Spleen (tissue), 11 donors: ENCODE data around the gene TMC5. TPM values are rescaled to one million over a fixed set of nuclear protein-coding genes. Genes with fewer than 3 reads are reported as not detected.

ENCODE experiments used
- DNase-seq: peaks from one replicate; pipeline ENCODE4 v3.0.0-alpha.2; 2020
- H3K27ac ChIP-seq, 8 donors: fragments of 200-600 bp; sonication (generic) in 7 of 8; 1 replicate in 4 of 8; 2 replicates in 4 of 8; pipeline versions ENCODE4 v1.5.0 to v1.8.0; 2016 to 2021; ENCODE audit warnings: inconsistent platforms in 4 of 8, mild to moderate bottlenecking in 4 of 8, moderate library complexity in 1 of 8
- H3K27me3 ChIP-seq, 7 donors: fragments of 200-600 bp; sonication (generic) in 6 of 7; replicated peaks in 1 of 7; 1 replicate in 4 of 7; 2 replicates in 3 of 7; pipeline versions ENCODE4 v1.5.0 to v1.8.0; 2016 to 2021; ENCODE audit warnings: inconsistent platforms in 3 of 7, mild to moderate bottlenecking in 1 of 7
- H3K36me3 ChIP-seq, 6 donors: fragments of 200-600 bp; sonication (generic) in 5 of 6; 1 replicate in 4 of 6; 2 replicates in 2 of 6; pipeline versions ENCODE4 v1.5.0 to v1.8.0; 2016 to 2021; ENCODE audit warnings: inconsistent platforms in 2 of 6
- H3K4me1 ChIP-seq, 6 donors: fragments of 200-600 bp; sonication (generic) in 5 of 6; 1 replicate in 3 of 6; 2 replicates in 3 of 6; pipeline versions ENCODE4 v1.5.0 to v1.8.0; 2016 to 2021; ENCODE audit warnings: inconsistent platforms in 3 of 6
- H3K4me3 ChIP-seq, 8 donors: fragments of 200-600 bp; sonication (generic) in 7 of 8; 1 replicate in 4 of 8; 2 replicates in 4 of 8; pipeline versions ENCODE4 v1.5.0 to v1.8.0; 2016 to 2021; ENCODE audit warnings: inconsistent platforms in 4 of 8, mild to moderate bottlenecking in 4 of 8, moderate library complexity in 2 of 8
- H3K9me3 ChIP-seq, 8 donors: fragments of 200-600 bp; sonication (generic) in 7 of 8; 1 replicate in 4 of 8; 2 replicates in 4 of 8; pipeline versions ENCODE4 v1.5.0 to v1.8.0; 2016 to 2021; ENCODE audit warnings: inconsistent platforms in 4 of 8
- CTCF ChIP-seq, 11 experiments: fragments of 200-600 bp in 7 of 11; fragments of 450-650 bp in 4 of 11; sonication (generic) in 4 of 11; IDR thresholded peaks in 8 of 11; conservative IDR thresholded peaks in 3 of 11; 1 replicate in 7 of 11; 2 replicates in 4 of 11; pipeline versions ENCODE4 v1.4.0 to v1.8.0; 2016 to 2021; ENCODE audit warnings: antibody characterized with exemption in 11 of 11, inconsistent platforms in 4 of 11, mild to moderate bottlenecking in 1 of 11
- POLR2A ChIP-seq, 3 donors: fragments of 450-650 bp; IDR thresholded peaks; one replicate each; pipeline ENCODE4 v1.5.1; 2017; ENCODE audit warnings: antibody characterized with exemption in 3 of 3, mild to moderate bottlenecking in 1 of 3
- POLR2AphosphoS5 ChIP-seq, 3 donors: sonication (generic); formaldehyde crosslinking; IDR thresholded peaks; one replicate each; pipeline ENCODE4 v1.5.1; 2017; ENCODE audit warnings: antibody characterized with exemption in 3 of 3
- WGBS, 5 donors: extraction: QIAGEN DNeasy Blood & Tissue Kit in 3 of 5; methylation state at CpG; one replicate each; pipeline versions ENCODE4 v1.1.5 to v1.1.7; 2013 to 2018; 5-methylcytosine and 5-hydroxymethylcytosine counted together
- intact Hi-C: fragments of 100-400 bp; cut with DNase I; formaldehyde crosslinking; loops from one replicate; pipeline ENCODE4 v1.15.0; 2023; ENCODE audit warnings: low total_unique reads
- polyA plus RNA-seq, 3 donors: library from polyadenylated mRNA; stranded (reverse); fragments of 200-250 nt; gene quantifications; one replicate each; pipeline ENCODE4 v1.2.1, GENCODE V29; 2013
- total RNA-seq, 7 donors: library from RNA; depleted of rRNA in 3 of 7; stranded (reverse); fragments of >200 nt in 3 of 7; fragmentation: NEBNext Ultra II Directional in 4 of 7; extraction: Animal tissue kit (Norgen Biotek cat#: 25700) in 4 of 7; gene quantifications; one replicate each; pipeline versions ENCODE4 v1.1.0 to v1.2.1, GENCODE V29; 2016 to 2021
- donor health status: healthy with polysubstance abuse.
- donor health status: DM: no; HTN: no; CAD: no; lungs with moderate emphysema.
- donor health status: DM: no; HTN: no; CAD: no.
- donor health status: Bipolar disorder and iron deficiency.
- donor health status: healthy.
- donor health status: DM: no; HTN: no; CAD: no.
- donor health status: DM: yes; HTN: yes; CAD: no.

TMC5 gene
- total and polyA plus RNA-seq, 10 donors = 0.05 to 0.30 (median 0.16) TPM; not detected in 4

- Histone ChIP-seq H3K36me3 (no peaks in the 10 kb centered on the region), H3K4me3 (no peak overlapping the region), H3K4me1 (no peaks in the 10 kb centered on the region), H3K27ac (no peak overlapping the region), H3K9me3 (no peaks in the 10 kb centered on the region), H3K27me3 (peaks cover 0 to 4% (median 0%) of the 10 kb centered on the region in 7 donors)
- no peak for DNase-seq
- no peak for TF ChIP-seq POLR2AphosphoS5 (IDR thresholded peaks at IDR 0.05)
- TF ChIP-seq POLR2A (IDR thresholded peaks at IDR 0.05) = no peak
- TF ChIP-seq CTCF (IDR thresholded peaks at IDR 0.05 in 8 of 11, conservative IDR thresholded peaks at IDR 0.05 in 3 of 11) = no peak
- WGBS, 5 donors = 84 to 92% (median 89%) methylated on average over 5 of the region's 5 CpGs
- intact Hi-C loops = no loop called here
These were observed 64.1 kb downstream of the TMC5 start for GRCh38 chr16:19481769-19482168.

GRCh38 chr16:19482291-19482690 lies 64.6 kb downstream of the TMC5 start:
- 82 to 94% (median 93%) methylated on average over 1 of the region's 1 CpG for WGBS, 5 donors
- peaks cover 0 to 4% (median 0%) of the 10 kb centered on the region in 7 donors for H3K27me3 ChIP-seq
- no peak overlapping the region for H3K27ac ChIP-seq
- H3K9me3 ChIP-seq = no peaks in the 10 kb centered on the region
- no peaks in the 10 kb centered on the region for H3K36me3 ChIP-seq
- intact Hi-C loops = no loop called here
- no peak for DNase-seq
- TF ChIP-seq POLR2AphosphoS5 (IDR thresholded peaks at IDR 0.05) = no peak
- TF ChIP-seq CTCF (IDR thresholded peaks at IDR 0.05 in 8 of 11, conservative IDR thresholded peaks at IDR 0.05 in 3 of 11) = no peak
- H3K4me3 ChIP-seq = no peak overlapping the region
- no peaks in the 10 kb centered on the region for H3K4me1 ChIP-seq

GRCh38 chr16:19484096-19484495 lies 66.4 kb downstream of the TMC5 start:
- Histone ChIP-seq H3K27ac (no peak overlapping the region), H3K4me3 (no peak overlapping the region), H3K27me3 (no peaks in the 10 kb centered on the region), H3K36me3 (no peaks in the 10 kb centered on the region), H3K9me3 (no peaks in the 10 kb centered on the region), H3K4me1 (no peaks in the 10 kb centered on the region)
- no peak for DNase-seq
- TF ChIP-seq POLR2A (IDR thresholded peaks at IDR 0.05) (no peak), CTCF (IDR thresholded peaks at IDR 0.05 in 8 of 11, conservative IDR thresholded peaks at IDR 0.05 in 3 of 11) (no peak), POLR2AphosphoS5 (IDR thresholded peaks at IDR 0.05) (no peak)
- WGBS, 5 donors = 81 to 94% (median 92%) methylated on average over 3 of the region's 3 CpGs
- intact Hi-C loops = no loop called here

GRCh38 chr16:19485611-19486010 lies 67.9 kb downstream of the TMC5 start:
- WGBS, 5 donors = 88 to 96% (median 92%) methylated on average over 5 of the region's 5 CpGs
- intact Hi-C loops = no loop called here

More at GRCh38 chr16:19485611-19486010, 67.9 kb downstream of the TMC5 start:
- no peaks in the 10 kb centered on the region for H3K27me3 ChIP-seq
- TF ChIP-seq POLR2A (IDR thresholded peaks at IDR 0.05) (no peak), CTCF (IDR thresholded peaks at IDR 0.05 in 8 of 11, conservative IDR thresholded peaks at IDR 0.05 in 3 of 11) (no peak), POLR2AphosphoS5 (IDR thresholded peaks at IDR 0.05) (no peak)
- H3K4me1 ChIP-seq = no peaks in the 10 kb centered on the region
- H3K4me3 ChIP-seq = no peak overlapping the region
- no peak for DNase-seq
- H3K9me3 ChIP-seq = no peaks in the 10 kb centered on the region
- no peak overlapping the region for H3K27ac ChIP-seq
- no peaks in the 10 kb centered on the region for H3K36me3 ChIP-seq
